GM12865 (cell line): Measurements from ENCODE around the gene KCNQ5.

Experiments
- DNase-seq: peaks from one replicate; pipeline ENCODE4 v3.0.0; 2010; ENCODE audit warnings: low read depth
- H3K4me3 ChIP-seq: 2 replicates; pipeline ENCODE4 v1.5.1; 2011; ENCODE audit warnings: mild to moderate bottlenecking, low read depth, low read length, control low read depth
- CTCF ChIP-seq: IDR thresholded peaks from 2 replicates; pipeline ENCODE4 v1.5.1; 2011; ENCODE audit warnings: low read length, control low read depth, low read depth, inconsistent platforms; ENCODE audit not compliant: insufficient read depth; ENCODE audit errors: missing control alignments

Gene KCNQ5

GRCh38 chr6:72953971-72954381 lies 332.1 kb downstream of the KCNQ5 start:
- no peak for DNase-seq

GRCh38 chr6:72954716-72955115 lies 332.9 kb downstream of the KCNQ5 start:
- TF ChIP-seq CTCF, result no peak
- no peak for DNase-seq
- H3K4me3 ChIP-seq, result no peak overlapping the region

More at GRCh38 chr6:72953971-72954381, 332.1 kb downstream of the KCNQ5 start:
- no peak for TF ChIP-seq CTCF
- no peak overlapping the region for H3K4me3 ChIP-seq

- no peak for TF ChIP-seq CTCF
- H3K4me3 ChIP-seq, result no peak overlapping the region
- DNase-seq, result peak; percentile 17
These were observed 333.8 kb downstream of the KCNQ5 start for GRCh38 chr6:72955666-72956065.

GRCh38 chr6:72956272-72956671 lies 334.4 kb downstream of the KCNQ5 start:
- TF ChIP-seq CTCF, result no peak
- no peak overlapping the region for H3K4me3 ChIP-seq
- DNase-seq, result no peak

- no peak for TF ChIP-seq CTCF
- no peak overlapping the region for H3K4me3 ChIP-seq
- DNase-seq, result no peak
These were observed 338.0 kb downstream of the KCNQ5 start for GRCh38 chr6:72959821-72960220.

- DNase-seq, result no peak
- no peak overlapping the region for H3K4me3 ChIP-seq
- TF ChIP-seq CTCF, result no peak
These were observed 342.1 kb downstream of the KCNQ5 start for GRCh38 chr6:72963946-72964345.

- H3K4me3 ChIP-seq, result no peak overlapping the region
- DNase-seq, result no peak
- TF ChIP-seq CTCF, result no peak
These were observed 344.9 kb downstream of the KCNQ5 start for GRCh38 chr6:72966628-72967280.
